Brain pericyte (primary cell): ENCODE results near the gene FOXP1.

ENCODE experiments used
- DNase-seq: peaks from one replicate; pipeline ENCODE4 v3.0.0-alpha.2; 2012; ENCODE audit warnings: low read depth, low spot score

The FOXP1 gene

GRCh38 chr3:71486831-71487230, 96.7 kb downstream of the FOXP1 start:
- DNase-seq = no peak

GRCh38 chr3:71485896-71486295, 97.6 kb downstream of the FOXP1 start:
- DNase-seq = no peak

GRCh38 chr3:71484452-71484851, 99.1 kb downstream of the FOXP1 start:
- DNase-seq = no peak

DNA sequence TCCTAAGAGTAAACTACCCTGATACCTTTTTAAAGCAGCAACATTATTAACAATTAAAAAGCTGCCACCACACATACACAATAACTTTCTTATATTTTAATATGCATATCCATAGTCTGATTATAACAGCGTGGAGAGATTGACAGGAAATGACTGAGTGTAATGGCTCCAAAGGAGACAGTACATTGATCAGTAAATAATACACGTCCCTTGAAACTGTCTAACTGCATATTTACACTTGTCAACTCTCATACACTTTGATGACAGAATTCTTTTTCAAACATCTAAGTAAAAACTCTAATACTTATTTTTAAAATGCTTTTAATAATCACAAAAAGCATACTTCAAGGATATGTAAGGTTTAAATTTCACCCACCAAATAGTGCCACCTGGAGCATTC, 99.5 kb downstream of the FOXP1 start:
- DNase-seq = no peak

DNA sequence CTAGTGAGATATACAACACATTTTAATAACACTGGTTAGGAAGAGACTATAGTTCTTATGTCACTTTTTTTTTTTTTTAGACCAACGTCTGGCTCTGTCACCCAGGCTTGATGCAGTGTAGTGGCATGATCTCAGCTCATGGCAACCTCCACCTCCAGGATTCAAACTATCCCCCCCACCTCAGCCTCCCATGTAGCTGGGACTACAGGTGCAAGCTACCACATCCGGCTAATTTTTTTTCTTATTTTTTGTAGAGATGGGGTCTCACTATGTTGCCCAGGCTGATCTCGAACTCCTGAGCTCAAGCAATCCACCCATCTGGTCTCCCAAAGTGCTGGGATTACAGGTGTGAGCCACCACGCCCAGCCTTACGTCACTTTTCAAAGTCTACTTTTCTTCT, 100.8 kb downstream of the FOXP1 start:
- DNase-seq = no peak

DNA sequence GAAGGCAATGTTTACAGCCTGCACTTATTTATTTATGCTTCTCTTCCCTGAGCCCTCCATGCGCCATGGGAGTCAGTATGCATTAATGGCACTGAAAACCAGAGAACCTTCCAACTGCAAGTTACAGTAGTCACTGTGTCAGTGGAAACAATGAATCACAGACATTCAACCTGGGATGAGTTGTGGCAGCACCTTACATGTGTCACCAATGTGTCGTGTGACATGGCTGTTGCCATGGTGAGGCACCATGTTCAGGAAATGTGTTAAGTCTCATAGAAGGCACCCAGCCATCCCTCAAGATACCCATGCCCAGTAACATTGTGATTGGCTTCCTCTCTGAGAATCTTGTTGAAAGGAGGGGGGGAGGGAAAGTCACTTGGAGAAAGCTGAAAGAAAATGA, 105.0 kb downstream of the FOXP1 start:
- DNase-seq = no peak

DNA sequence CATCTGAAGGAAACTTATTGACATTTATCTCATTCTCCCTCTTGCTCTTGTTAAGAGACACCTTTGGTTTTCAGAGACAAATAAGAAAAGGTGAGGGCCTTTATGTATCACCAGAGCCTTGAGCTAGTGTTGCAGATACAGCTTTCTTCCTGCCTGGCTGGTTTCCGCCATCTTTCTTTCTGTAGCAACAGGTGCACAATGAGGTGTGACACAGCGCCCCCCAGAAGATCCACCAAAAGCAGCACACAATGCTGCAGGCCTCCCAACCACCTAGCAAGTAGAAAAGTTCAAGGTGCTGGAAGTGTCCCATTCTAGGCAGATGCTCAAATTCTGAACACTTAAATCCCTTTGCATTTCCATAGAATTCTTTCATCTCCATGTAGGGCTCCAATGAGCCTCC, 106.6 kb downstream of the FOXP1 start:
- DNase-seq = no peak

DNA sequence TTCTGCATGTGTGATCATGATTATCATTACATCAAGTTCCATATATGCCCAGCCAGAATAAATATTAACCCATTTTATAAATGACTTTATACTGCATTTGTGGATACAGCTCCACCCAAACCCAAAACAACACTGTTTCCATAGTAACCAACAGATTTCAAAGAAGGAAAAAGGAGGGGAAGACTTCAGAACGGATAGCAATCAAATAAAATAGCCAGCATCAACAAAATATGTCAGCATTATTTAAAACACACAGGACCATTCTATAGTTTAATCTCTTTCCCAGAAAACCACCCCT, 114.4 kb downstream of the FOXP1 start:
- no peak for DNase-seq

GRCh38 chr3:71468311-71469137, 115.0 kb downstream of the FOXP1 start:
- no peak for DNase-seq

GRCh38 chr3:71466483-71466882, 117.0 kb downstream of the FOXP1 start:
- no peak for DNase-seq

DNA sequence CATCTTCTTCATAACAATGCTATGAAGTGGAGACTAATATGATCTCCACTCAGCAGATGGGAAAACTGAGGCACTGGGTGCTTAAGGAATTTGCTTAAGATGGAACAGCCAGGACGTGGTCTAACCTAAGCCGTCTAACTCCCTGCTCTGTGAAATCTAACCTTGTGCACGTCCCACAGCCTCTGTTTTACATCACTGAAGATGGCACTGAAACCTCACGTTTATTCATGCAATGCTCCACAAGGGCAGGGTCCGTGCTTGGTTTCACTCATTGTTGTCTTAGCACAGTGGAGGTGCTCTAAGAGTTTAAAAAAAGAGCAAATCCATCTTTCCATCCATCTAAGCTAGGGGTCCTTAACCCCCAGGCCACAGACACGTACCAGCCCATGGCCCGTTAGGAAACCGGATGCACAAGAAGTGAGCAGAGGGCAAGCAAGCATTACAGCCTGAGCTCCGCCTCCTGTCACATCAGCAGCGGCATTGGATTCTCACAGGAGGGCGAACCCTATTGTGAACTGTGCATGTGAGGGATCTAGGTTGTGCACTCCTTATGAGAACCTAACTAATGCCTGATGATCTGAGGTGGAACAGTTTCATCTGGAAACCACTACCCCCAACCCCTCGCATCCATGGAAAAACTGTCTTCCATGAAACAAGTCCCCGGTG, 118.0 kb downstream of the FOXP1 start:
- no peak for DNase-seq

GRCh38 chr3:71464613-71465012, 118.9 kb downstream of the FOXP1 start:
- no peak for DNase-seq

GRCh38 chr3:71463617-71464016, 119.9 kb downstream of the FOXP1 start:
- no peak for DNase-seq

DNA sequence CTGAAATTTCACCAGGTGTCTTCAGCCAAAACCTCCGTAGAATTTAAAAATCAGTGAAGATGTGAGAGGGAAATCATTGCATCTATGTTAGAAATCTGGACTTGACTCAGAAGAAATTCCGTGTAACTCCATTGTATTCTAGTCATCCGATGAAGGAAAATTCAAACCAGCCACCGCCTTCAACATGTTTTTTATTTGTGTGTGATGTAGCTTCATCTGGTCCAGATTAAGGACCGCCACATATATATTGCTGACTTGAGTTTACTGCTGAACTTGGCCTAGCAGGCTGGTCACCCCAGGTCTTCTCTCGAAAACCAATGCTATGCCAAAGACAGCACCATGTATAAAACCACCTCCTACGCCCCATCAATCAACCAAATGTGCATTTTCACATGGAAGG, 120.9 kb downstream of the FOXP1 start:
- no peak for DNase-seq

DNA sequence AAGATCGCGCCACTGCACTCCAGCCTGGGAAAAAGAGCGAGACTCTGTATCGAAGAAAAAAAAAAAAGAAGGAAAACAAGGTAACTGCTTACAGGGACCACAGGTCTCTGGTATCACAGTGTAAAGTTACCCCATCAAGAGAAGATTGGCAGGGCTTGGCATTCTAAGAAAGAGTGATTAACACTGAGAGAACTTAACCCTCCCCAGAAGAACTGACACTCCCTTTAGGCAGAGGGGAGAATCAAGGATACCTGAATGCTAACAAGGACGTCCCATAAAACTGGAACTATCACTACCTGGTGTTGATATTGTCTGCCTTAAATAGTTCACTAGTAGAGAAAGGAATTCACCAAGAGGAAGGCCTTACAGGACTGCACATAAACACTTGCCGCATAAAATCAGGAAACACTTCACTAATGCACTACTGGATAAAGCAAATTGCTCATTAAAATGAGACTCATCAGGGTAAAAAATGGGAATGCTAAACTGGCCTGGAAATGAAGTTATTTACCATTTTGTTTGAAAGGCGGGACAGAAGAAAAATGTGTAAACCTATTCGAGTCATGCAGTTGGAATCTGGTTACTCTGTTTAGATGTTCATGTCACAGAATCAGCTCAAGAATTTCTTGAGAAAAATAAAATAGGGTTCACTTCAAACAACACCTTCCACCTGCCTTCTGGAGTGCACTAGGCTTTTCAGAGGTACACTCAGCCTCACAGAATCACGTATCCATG, 121.6 kb downstream of the FOXP1 start:
- no peak for DNase-seq

DNA sequence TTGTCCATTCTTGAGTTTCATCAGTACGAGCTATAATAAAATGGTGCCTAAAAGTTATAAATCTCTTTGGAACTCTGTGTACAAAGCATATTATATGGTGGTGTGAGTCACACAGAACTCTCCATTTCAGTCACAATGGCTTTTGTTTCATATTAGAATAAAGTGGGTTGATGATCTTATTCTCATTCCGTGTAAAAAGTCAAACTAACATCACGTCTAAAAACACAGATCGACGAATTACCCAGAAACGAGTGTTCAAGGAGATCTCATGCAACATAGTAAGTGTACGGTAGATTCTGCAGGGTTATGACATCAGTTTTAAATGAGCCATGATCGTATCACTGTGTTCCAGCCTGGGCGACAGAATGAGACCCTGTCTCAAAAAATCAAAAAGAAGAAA, 122.4 kb downstream of the FOXP1 start:
- DNase-seq = no peak

GRCh38 chr3:71458895-71459294, 124.6 kb downstream of the FOXP1 start:
- DNase-seq = no peak

- DNase-seq = no peak
Observed at GRCh38 chr3:71456826-71457225, 126.7 kb downstream of the FOXP1 start.

GRCh38 chr3:71456156-71456555, 127.4 kb downstream of the FOXP1 start:
- no peak for DNase-seq

DNA sequence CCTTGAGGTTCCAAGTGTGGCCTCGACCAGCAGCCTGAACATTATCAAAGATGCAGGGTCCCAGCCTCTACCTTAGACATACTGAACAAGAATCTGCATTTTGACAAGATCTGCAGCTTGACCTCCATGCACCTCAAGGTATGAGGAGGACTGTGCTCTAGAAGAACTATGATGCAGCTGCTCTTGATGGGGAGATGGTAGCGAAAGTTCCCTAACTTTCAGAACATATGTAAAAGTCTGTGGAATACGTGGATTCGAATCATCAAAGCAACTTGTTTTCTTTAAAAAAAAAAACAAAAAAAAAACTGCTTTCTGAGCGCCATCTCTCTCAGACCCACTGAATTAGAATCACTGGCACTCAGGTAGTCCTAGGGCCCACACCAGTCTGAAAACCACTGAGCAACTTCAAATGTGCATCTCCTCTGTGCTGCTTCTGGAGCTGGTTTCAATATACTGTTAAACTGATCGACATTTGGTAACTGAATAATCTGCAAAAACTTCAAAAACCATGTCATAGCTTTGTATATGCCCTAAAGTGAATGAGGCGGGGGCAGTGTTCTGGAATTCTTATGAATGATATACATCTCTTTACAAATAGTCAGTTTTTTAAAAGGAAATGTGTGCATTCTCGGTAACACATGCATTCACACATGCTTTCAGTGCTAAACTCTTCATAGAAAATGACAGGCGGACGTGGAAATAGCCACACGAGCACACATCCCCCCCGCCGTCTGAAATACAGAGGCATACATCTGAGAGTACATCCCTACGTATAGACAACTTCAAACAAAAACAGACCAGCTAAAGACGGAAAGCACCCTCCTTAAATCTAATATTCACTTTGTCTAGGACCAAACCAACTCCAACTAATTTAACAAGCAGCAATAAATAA, 128.8 kb downstream of the FOXP1 start:
- DNase-seq = no peak

DNA sequence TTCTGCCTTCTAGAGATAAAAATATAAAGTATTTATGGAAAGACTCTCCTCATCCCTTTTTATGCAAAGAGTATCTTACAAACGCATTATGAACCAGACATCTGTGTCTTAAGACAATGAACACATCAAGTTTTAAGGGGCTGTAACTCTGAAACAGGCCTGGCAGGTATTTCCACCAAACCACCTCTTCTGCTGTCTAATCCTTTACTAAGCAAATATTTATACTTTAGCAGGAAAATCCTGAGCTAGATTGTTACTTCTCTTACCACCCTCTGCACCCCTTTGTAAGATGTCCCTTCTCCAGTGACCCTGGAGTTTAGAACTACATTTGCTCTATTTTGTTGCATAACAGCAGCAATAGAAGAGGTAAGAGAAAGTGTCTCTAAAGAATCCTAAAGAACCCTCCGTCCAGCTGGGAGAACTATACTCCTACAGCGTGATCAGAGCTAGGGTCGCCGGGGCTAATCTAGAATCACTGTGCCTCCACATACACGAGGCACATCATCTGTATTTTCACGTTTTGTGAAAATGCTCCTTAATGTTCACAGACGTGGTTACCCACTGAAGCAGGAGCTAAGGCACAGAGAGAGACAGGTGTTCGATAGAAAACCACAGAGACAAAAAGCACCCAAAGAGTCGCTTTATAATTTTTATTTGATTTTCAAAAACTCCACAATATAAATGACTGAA, 129.6 kb downstream of the FOXP1 start:
- DNase-seq = no peak
